ENCODE measurements around the gene MYH16. TPM values are rescaled to one million over a fixed set of nuclear protein-coding genes. Genes with fewer than 3 reads are reported as not detected.
"Not testable (repeated sequence)": the region's sequence is repeated elsewhere in the genome, so short reads cannot be mapped to it uniquely, and the experiment has no call there.

Gene MYH16
- total and polyA plus RNA-seq, 9 of the 15 experiments (the other 6 are each of a cell fraction or from before 2014, with no cell fraction given) = 0.09 TPM; not detected in 8

GRCh38 chr7:99350641-99351040, 78.0 kb downstream of the MYH16 start:
- in situ Hi-C loops (cut with MboI); H3K4me2 ChIP-seq (ENCODE audit: insufficient read depth, low read length); H3K9ac ChIP-seq (ENCODE audit: insufficient read depth in 1 of 2, low read depth in 2 of 2, low read length in 2 of 2); FAIRE-seq; H3K9me3 ChIP-seq (replicated peaks; ENCODE audit: control insufficient read depth, insufficient read depth, low read depth, low read length); intact Hi-C loops (cut with micrococcal nuclease); H3K4me3 ChIP-seq; H2AFZ ChIP-seq (ENCODE audit: low read depth, low read length); CTCF ChIA-PET (ENCODE audit: low intra/inter-chr PET ratio); BruUV-seq (replicated peaks); H3K79me2 ChIP-seq (ENCODE audit: control insufficient read depth, insufficient read depth, low read length); ATAC-seq; H3K9me1 ChIP-seq (ENCODE audit: control insufficient read depth, insufficient read depth, low read length); H4K20me1 ChIP-seq (replicated peaks; ENCODE audit: control insufficient read depth, insufficient read depth, low read length); H3K27ac ChIP-seq (ENCODE audit: extremely low read depth, low read depth, low read length); H3K4me1 ChIP-seq (replicated peaks in 1 of 2; ENCODE audit: control insufficient read depth in 2 of 2, insufficient read depth in 2 of 2, low read length in 2 of 2); H3K27me3 ChIP-seq (ENCODE audit: control insufficient read depth in 2 of 2, insufficient read depth in 2 of 2, low read length in 2 of 2); DNase-seq (ENCODE audit: extremely low read depth in 1 of 4, low spot score in 3 of 4): not testable (repeated sequence)
- POLR2A ChIA-PET = interaction anchor here (2.1 kb wide), 1 partner anchor 11 kb away, joined by 4 read pairs; no protein-coding TSS in a partner anchor
- peaks cover 74% of the 10 kb centered on the region for H3K36me3 ChIP-seq (ENCODE audit: control insufficient read depth, insufficient read depth, low read length)
- WGBS (ENCODE audit: insufficient coverage, low coverage, missing lambda C conversion rate) = 100% methylated on average over 2 of the region's 3 CpGs
- peak; percentile 66 for TF ChIP-seq ZNF121 (CRISPR knock-in tag; conservative IDR thresholded peaks at IDR 0.05)

- Histone ChIP-seq H3K4me1 (replicated peaks in 1 of 2; ENCODE audit: control insufficient read depth in 2 of 2, insufficient read depth in 2 of 2, low read length in 2 of 2) (no peaks in the 10 kb centered on the region), H3K9me1 (ENCODE audit: control insufficient read depth, insufficient read depth, low read length) (no peaks in the 10 kb centered on the region), H3K27me3 (ENCODE audit: control insufficient read depth in 2 of 2, insufficient read depth in 2 of 2, low read length in 2 of 2) (no peaks in the 10 kb centered on the region), H3K4me3 (no peak overlapping the region), H3K9ac (ENCODE audit: insufficient read depth in 1 of 2, low read depth in 2 of 2, low read length in 2 of 2) (no peak overlapping the region), H4K20me1 (replicated peaks; ENCODE audit: control insufficient read depth, insufficient read depth, low read length) (no peaks in the 10 kb centered on the region), H3K79me2 (ENCODE audit: control insufficient read depth, insufficient read depth, low read length) (no peaks in the 10 kb centered on the region), H3K9me3 (replicated peaks; ENCODE audit: control insufficient read depth, insufficient read depth, low read depth, low read length) (no peaks in the 10 kb centered on the region), H3K27ac (ENCODE audit: extremely low read depth, low read depth, low read length) (no peak overlapping the region), H3K36me3 (ENCODE audit: control insufficient read depth, insufficient read depth, low read length) (peaks cover 73% of the 10 kb centered on the region), H2AFZ (ENCODE audit: low read depth, low read length) (no peak overlapping the region), H3K4me2 (ENCODE audit: insufficient read depth, low read length) (no peak overlapping the region)
- FAIRE-seq (no peak), DNase-seq (ENCODE audit: extremely low read depth in 1 of 4, low spot score in 3 of 4) (no peak), ATAC-seq (no peak)
- intact Hi-C loops (cut with micrococcal nuclease) (no loop called here), in situ Hi-C loops (cut with MboI) (no loop called here)
- CTCF ChIA-PET (ENCODE audit: low intra/inter-chr PET ratio) = no interaction called here
- no TSS peak for BruUV-seq (replicated peaks)
- POLR2A ChIA-PET = interaction anchor here (0.6 to 1.3 kb wide), 2 partner anchors 11 to 67 kb away, joined by 3 to 6 read pairs; no protein-coding TSS in a partner anchor
- 93% methylated on average over 5 of the region's 5 CpGs for WGBS (ENCODE audit: insufficient coverage, low coverage, missing lambda C conversion rate)
- TF ChIP-seq RFX7 (CRISPR knock-in tag; IDR thresholded peaks at IDR 0.05) (no peak), CREBBP (IDR thresholded peaks at IDR 0.05; ENCODE audit: low read depth, low read length) (no peak), ZNF121 (CRISPR knock-in tag; conservative IDR thresholded peaks at IDR 0.05) (0 out of 2 replicates have a peak, but pooled peaks have one; percentile 34), C11orf30 (IDR thresholded peaks at IDR 0.05; ENCODE audit: low read depth) (no peak), ZKSCAN1 (IDR thresholded peaks at IDR 0.05; ENCODE audit: low read depth, low read length) (peak; percentile 89), SRSF3 (IDR thresholded peaks at IDR 0.05; ENCODE audit: insufficient read depth, low read length) (no peak), LCOR (CRISPR knock-in tag; IDR thresholded peaks at IDR 0.05) (no peak), SRSF1 (IDR thresholded peaks at IDR 0.05; ENCODE audit: low read depth, low read length) (no peak), EGR1 (conservative IDR thresholded peaks at IDR 0.05) (no peak)
- TF ChIP-seq, protein P1, sequence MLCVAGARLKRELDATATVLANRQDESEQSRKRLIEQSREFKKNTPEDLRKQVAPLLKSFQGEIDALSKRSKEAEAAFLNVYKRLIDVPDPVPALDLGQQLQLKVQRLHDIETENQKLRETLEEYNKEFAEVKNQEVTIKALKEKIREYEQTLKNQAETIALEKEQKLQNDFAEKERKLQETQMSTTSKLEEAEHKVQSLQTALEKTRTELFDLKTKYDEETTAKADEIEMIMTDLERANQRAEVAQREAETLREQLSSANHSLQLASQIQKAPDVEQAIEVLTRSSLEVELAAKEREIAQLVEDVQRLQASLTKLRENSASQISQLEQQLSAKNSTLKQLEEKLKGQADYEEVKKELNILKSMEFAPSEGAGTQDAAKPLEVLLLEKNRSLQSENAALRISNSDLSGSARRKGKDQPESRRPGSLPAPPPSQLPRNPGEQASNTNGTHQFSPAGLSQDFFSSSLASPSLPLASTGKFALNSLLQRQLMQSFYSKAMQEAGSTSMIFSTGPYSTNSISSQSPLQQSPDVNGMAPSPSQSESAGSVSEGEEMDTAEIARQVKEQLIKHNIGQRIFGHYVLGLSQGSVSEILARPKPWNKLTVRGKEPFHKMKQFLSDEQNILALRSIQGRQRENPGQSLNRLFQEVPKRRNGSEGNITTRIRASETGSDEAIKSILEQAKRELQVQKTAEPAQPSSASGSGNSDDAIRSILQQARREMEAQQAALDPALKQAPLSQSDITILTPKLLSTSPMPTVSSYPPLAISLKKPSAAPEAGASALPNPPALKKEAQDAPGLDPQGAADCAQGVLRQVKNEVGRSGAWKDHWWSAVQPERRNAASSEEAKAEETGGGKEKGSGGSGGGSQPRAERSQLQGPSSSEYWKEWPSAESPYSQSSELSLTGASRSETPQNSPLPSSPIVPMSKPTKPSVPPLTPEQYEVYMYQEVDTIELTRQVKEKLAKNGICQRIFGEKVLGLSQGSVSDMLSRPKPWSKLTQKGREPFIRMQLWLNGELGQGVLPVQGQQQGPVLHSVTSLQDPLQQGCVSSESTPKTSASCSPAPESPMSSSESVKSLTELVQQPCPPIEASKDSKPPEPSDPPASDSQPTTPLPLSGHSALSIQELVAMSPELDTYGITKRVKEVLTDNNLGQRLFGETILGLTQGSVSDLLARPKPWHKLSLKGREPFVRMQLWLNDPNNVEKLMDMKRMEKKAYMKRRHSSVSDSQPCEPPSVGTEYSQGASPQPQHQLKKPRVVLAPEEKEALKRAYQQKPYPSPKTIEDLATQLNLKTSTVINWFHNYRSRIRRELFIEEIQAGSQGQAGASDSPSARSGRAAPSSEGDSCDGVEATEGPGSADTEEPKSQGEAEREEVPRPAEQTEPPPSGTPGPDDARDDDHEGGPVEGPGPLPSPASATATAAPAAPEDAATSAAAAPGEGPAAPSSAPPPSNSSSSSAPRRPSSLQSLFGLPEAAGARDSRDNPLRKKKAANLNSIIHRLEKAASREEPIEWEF (CRISPR knock-in tag; IDR thresholded peaks at IDR 0.05) = no peak
Observed at GRCh38 chr7:99352247-99352646, 79.6 kb downstream of the MYH16 start.

Data from K562 (cell line).